Osteoblast (primary cell): ENCODE measurements around the gene TFAP2A. TPM values are rescaled to one million over a fixed set of nuclear protein-coding genes. Genes with fewer than 3 reads are reported as not detected.

ENCODE experiments used
- DNase-seq: peaks from one replicate; pipeline ENCODE4 v3.0.0; 2011; ENCODE audit warnings: low spot score, mixed read lengths; ENCODE audit not compliant: insufficient read length; ENCODE audit errors: missing footprints
- H2AFZ ChIP-seq: 2 replicates; pipeline ENCODE4 v1.6.0; 2011; ENCODE audit warnings: mild to moderate bottlenecking, low read length
- H3K27ac ChIP-seq: 2 replicates; pipeline ENCODE4 v1.5.1; 2011; ENCODE audit warnings: mild to moderate bottlenecking, low read depth, low read length, moderate library complexity
- H3K27me3 ChIP-seq: 2 replicates; pipeline ENCODE4 v1.6.0; 2012; ENCODE audit warnings: mild to moderate bottlenecking, control low read depth, inconsistent platforms, low read length, moderate library complexity; ENCODE audit not compliant: insufficient read depth
- H3K36me3 ChIP-seq: 2 replicates; pipeline ENCODE4 v1.5.1; 2011; ENCODE audit warnings: mild to moderate bottlenecking, low read length, control low read depth, moderate library complexity; ENCODE audit not compliant: insufficient read depth
- H3K4me1 ChIP-seq: 2 replicates; pipeline ENCODE4 v1.5.1; 2011; ENCODE audit warnings: mild to moderate bottlenecking, low read length, control low read depth, moderate library complexity; ENCODE audit not compliant: insufficient read depth
- H3K4me2 ChIP-seq: 2 replicates; pipeline ENCODE4 v1.6.0; 2011; ENCODE audit warnings: mild to moderate bottlenecking, low read length; ENCODE audit not compliant: insufficient read depth
- H3K4me3 ChIP-seq: fragments of 200-600 bp; sonication (generic); 3 replicates; pipeline ENCODE4 v1.5.1; 2012; ENCODE audit warnings: mild to moderate bottlenecking, low read length, inconsistent platforms; ENCODE audit not compliant: insufficient read depth
- H3K79me2 ChIP-seq: 2 replicates; pipeline ENCODE4 v1.6.0; 2012; ENCODE audit warnings: mild to moderate bottlenecking, low read length, control low read depth, inconsistent platforms; ENCODE audit not compliant: insufficient read depth
- H3K9me3 ChIP-seq: 2 replicates; pipeline ENCODE4 v1.5.1; 2011; ENCODE audit warnings: low read depth, low read length, control low read depth
- H4K20me1 ChIP-seq: 2 replicates; pipeline ENCODE4 v1.6.0; 2012; ENCODE audit warnings: mild to moderate bottlenecking, low read length, control low read depth; ENCODE audit not compliant: insufficient read depth
- total RNA-seq: library from RNA; depleted of rRNA; stranded (reverse); fragments of >200 nt; gene quantifications from 2 replicates; pipeline ENCODE4 v1.2.3, GENCODE V29; 2012
- TF ChIP-seq, protein P1 (sequence below): IDR thresholded peaks from 2 replicates; pipeline ENCODE4 v1.5.1; 2011; ENCODE audit warnings: mild to moderate bottlenecking, low read depth, low read length, moderate library complexity; ENCODE audit errors: extremely low read depth

The TFAP2A gene
- total RNA-seq, 1 donor, result 0.36 TPM

GRCh38 chr6:10395704-10396546 lies 18.9 kb downstream of the TFAP2A start:
- peaks cover 60% of the 10 kb centered on the region for H3K27me3 ChIP-seq
- H3K4me3 ChIP-seq, result no peak overlapping the region
- no peaks in the 10 kb centered on the region for H3K9me3 ChIP-seq
- H3K4me1 ChIP-seq, result no peaks in the 10 kb centered on the region
- no peaks in the 10 kb centered on the region for H3K79me2 ChIP-seq
- no peaks in the 10 kb centered on the region for H3K36me3 ChIP-seq
- H3K4me2 ChIP-seq, result no peak overlapping the region
- no peak overlapping the region for H3K27ac ChIP-seq
- TF ChIP-seq, protein P1, sequence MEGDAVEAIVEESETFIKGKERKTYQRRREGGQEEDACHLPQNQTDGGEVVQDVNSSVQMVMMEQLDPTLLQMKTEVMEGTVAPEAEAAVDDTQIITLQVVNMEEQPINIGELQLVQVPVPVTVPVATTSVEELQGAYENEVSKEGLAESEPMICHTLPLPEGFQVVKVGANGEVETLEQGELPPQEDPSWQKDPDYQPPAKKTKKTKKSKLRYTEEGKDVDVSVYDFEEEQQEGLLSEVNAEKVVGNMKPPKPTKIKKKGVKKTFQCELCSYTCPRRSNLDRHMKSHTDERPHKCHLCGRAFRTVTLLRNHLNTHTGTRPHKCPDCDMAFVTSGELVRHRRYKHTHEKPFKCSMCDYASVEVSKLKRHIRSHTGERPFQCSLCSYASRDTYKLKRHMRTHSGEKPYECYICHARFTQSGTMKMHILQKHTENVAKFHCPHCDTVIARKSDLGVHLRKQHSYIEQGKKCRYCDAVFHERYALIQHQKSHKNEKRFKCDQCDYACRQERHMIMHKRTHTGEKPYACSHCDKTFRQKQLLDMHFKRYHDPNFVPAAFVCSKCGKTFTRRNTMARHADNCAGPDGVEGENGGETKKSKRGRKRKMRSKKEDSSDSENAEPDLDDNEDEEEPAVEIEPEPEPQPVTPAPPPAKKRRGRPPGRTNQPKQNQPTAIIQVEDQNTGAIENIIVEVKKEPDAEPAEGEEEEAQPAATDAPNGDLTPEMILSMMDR, result no peak
- DNase-seq, result no peak
- H4K20me1 ChIP-seq, result no peaks in the 10 kb centered on the region
- H2AFZ ChIP-seq, result no peak overlapping the region

DNA sequence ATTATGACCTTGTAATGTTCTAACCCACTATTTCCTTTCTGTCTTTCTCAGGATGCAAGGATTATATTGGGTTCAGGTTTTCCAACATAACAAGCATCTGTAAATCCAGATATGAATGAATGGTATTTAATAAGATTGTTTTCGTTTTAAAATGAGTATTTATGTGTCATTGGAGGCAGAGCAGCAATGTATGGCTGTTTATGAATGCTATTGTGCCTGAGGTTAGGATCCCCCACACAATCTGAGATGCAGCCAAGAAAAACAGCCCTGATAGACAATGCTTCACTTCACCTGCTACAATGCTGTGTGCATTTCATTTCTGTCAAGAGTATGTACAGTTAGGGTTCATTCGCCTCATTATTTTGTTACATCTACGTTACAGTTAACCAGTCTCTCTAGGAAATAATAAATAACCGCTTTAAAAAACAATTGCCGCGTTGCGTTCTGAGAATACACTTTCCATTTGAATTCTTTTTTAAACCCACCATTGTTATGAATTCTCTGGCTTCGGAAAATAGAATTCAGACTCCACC lies 19.6 kb downstream of the TFAP2A start:
- H3K9me3 ChIP-seq, result no peaks in the 10 kb centered on the region
- no peaks in the 10 kb centered on the region for H3K4me1 ChIP-seq
- peaks cover 67% of the 10 kb centered on the region for H3K27me3 ChIP-seq
- H3K4me2 ChIP-seq, result no peak overlapping the region
- H4K20me1 ChIP-seq, result no peaks in the 10 kb centered on the region
- H3K4me3 ChIP-seq, result no peak overlapping the region
- no peaks in the 10 kb centered on the region for H3K36me3 ChIP-seq
- no peak overlapping the region for H2AFZ ChIP-seq
- no peaks in the 10 kb centered on the region for H3K79me2 ChIP-seq
- TF ChIP-seq, protein P1, result no peak
- DNase-seq, result no peak
- no peak overlapping the region for H3K27ac ChIP-seq

- Histone ChIP-seq H3K27me3 (peaks cover 79% of the 10 kb centered on the region), H3K4me3 (no peak overlapping the region), H3K79me2 (no peaks in the 10 kb centered on the region), H3K9me3 (no peaks in the 10 kb centered on the region), H3K4me2 (no peak overlapping the region), H3K36me3 (no peaks in the 10 kb centered on the region), H2AFZ (no peak overlapping the region), H4K20me1 (no peaks in the 10 kb centered on the region), H3K27ac (no peak overlapping the region), H3K4me1 (no peaks in the 10 kb centered on the region)
- TF ChIP-seq, protein P1, result no peak
- DNase-seq, result no peak
Observed at GRCh38 chr6:10393544-10394225, 21.2 kb downstream of the TFAP2A start.

DNA sequence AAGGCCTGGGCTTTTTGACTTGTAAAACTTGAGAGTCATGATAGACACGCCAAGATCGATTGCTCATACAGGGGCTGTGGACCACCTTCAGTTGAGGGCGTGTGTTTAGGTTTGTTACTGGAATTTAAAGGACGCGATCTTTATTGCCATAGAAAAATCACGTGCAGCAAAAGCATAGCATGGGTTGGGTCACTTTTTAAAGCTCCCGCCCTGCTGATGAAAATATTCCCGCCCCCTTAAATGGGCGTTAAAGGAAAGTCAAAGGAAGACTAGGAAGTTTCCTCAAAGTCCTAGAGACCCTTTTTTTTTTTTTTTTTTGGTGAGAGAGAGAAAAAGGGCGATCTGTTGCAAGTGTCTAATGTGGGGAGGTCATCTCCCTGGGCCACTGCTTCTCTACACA lies 23.1 kb downstream of the TFAP2A start:
- Histone ChIP-seq H3K4me2 (no peak overlapping the region), H3K27me3 (peaks cover 91% of the 10 kb centered on the region), H2AFZ (no peak overlapping the region), H3K27ac (no peak overlapping the region), H3K79me2 (no peaks in the 10 kb centered on the region), H3K4me1 (no peaks in the 10 kb centered on the region), H3K4me3 (no peak overlapping the region), H3K9me3 (no peaks in the 10 kb centered on the region), H3K36me3 (no peaks in the 10 kb centered on the region), H4K20me1 (no peaks in the 10 kb centered on the region)
- TF ChIP-seq, protein P1, result no peak
- no peak for DNase-seq
